Measurements from ENCODE around the gene RPS3. TPM values are rescaled to one million over a fixed set of nuclear protein-coding genes. Genes with fewer than 3 reads are reported as not detected.
"Not testable (repeated sequence)": the region's sequence is repeated elsewhere in the genome, so short reads cannot be mapped to it uniquely, and the experiment has no call there.

The RPS3 gene
- total RNA-seq, 1 donor, result 2,208 TPM

GRCh38 chr11:75352588-75353206 lies 46.6 kb upstream of the RPS3 start:
- DNase-seq (ENCODE audit: low read depth), result no peak
- H3K4me3 ChIP-seq (ENCODE audit: low read depth, low read length), result peak overlapping the region; percentile 73
- TF ChIP-seq CTCF (IDR thresholded peaks at IDR 0.05; ENCODE audit: insufficient read depth, low read length), result no peak

GRCh38 chr11:75355051-75355450 lies 44.3 kb upstream of the RPS3 start:
- DNase-seq (ENCODE audit: low read depth), result no peak
- TF ChIP-seq CTCF (IDR thresholded peaks at IDR 0.05; ENCODE audit: insufficient read depth, low read length), result no peak
- no peak overlapping the region for H3K4me3 ChIP-seq (ENCODE audit: low read depth, low read length)

GRCh38 chr11:75356613-75357012 lies 42.7 kb upstream of the RPS3 start:
- DNase-seq (ENCODE audit: low read depth), result no peak
- no peak overlapping the region for H3K4me3 ChIP-seq (ENCODE audit: low read depth, low read length)
- no peak for TF ChIP-seq CTCF (IDR thresholded peaks at IDR 0.05; ENCODE audit: insufficient read depth, low read length)

GRCh38 chr11:75362285-75362684 lies 37.0 kb upstream of the RPS3 start:
- DNase-seq (ENCODE audit: low read depth); H3K4me3 ChIP-seq (ENCODE audit: low read depth, low read length): not testable (repeated sequence)

- peak; percentile 77 for DNase-seq (ENCODE audit: low read depth)
These were observed 33.6 kb upstream of the RPS3 start for GRCh38 chr11:75365711-75366181.

GRCh38 chr11:75366826-75367225 lies 32.5 kb upstream of the RPS3 start:
- H3K4me3 ChIP-seq (ENCODE audit: low read depth, low read length); DNase-seq (ENCODE audit: low read depth): not testable (repeated sequence)

More at GRCh38 chr11:75365711-75366181, 33.6 kb upstream of the RPS3 start:
- H3K4me3 ChIP-seq (ENCODE audit: low read depth, low read length), result no peak overlapping the region
- TF ChIP-seq CTCF (IDR thresholded peaks at IDR 0.05; ENCODE audit: insufficient read depth, low read length), result no peak

GRCh38 chr11:75369560-75370255 lies 29.6 kb upstream of the RPS3 start:
- TF ChIP-seq CTCF (IDR thresholded peaks at IDR 0.05; ENCODE audit: insufficient read depth, low read length), result no peak
- DNase-seq (ENCODE audit: low read depth), result no peak
- H3K4me3 ChIP-seq (ENCODE audit: low read depth, low read length), result no peak overlapping the region

All from fibroblast of the aortic adventitia (primary cell).